Nephron (organoid): ENCODE measurements around the gene ISX.

Experiments
- H3K27ac Mint-ChIP-seq, 3 experiments: 2 replicates each; pipeline ENCODE4 v1.8.0; 2020; ENCODE audit warnings: mixed read lengths in 3 of 3, mild to moderate bottlenecking in 2 of 3, moderate library complexity in 1 of 3
- H3K27me3 Mint-ChIP-seq: 2 replicates; pipeline ENCODE4 v1.8.0; 2021; ENCODE audit warnings: low read depth, mild to moderate bottlenecking, moderate library complexity, mixed read lengths
- H3K36me3 Mint-ChIP-seq: 2 replicates; pipeline ENCODE4 v1.8.0; 2020; ENCODE audit warnings: low read depth, mixed read lengths
- H3K4me1 Mint-ChIP-seq: 2 replicates; pipeline ENCODE4 v1.8.0; 2020; ENCODE audit warnings: mixed read lengths
- H3K4me3 Mint-ChIP-seq, 3 experiments: 2 replicates each; pipeline ENCODE4 v1.8.0; 2020; ENCODE audit warnings: mild to moderate bottlenecking in 3 of 3, mixed read lengths in 3 of 3, moderate library complexity in 2 of 3
- H3K9me3 Mint-ChIP-seq: 2 replicates; pipeline ENCODE4 v1.8.0; 2020; ENCODE audit warnings: mixed read lengths
- TF ChIP-seq, protein P1 (sequence below), 3 experiments: fragments of 200-600 bp; sonication (generic); IDR thresholded peaks; one replicate each; pipeline ENCODE4 v1.5.0; 2021; ENCODE audit warnings: antibody characterized with exemption in 3 of 3; ENCODE audit not compliant: unreplicated experiment in 3 of 3

ISX gene

DNA sequence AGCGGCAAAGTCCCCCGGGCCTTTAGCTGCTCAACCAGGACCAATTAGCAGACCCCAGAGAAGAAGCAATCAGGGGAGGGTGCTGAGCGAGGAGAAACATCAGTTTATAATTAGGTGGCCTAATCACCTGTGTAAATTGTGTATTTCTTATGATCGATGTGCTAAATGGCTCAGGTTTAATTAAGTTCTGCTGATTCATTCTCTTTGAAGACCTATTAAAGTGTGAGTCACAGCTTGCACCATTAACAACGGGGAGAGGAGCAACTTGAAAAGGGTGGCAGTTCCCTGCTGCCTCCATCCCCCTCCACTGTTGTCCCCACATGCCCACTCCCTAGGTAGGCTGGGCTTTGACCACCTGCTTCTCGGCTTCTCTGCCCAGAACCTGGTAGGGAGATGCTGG is 10.7 kb downstream of the ISX start:
- no peaks in the 10 kb centered on the region for H3K9me3 Mint-ChIP-seq
- no peak overlapping the region for H3K4me3 Mint-ChIP-seq
- H3K36me3 Mint-ChIP-seq: no peaks in the 10 kb centered on the region
- H3K4me1 Mint-ChIP-seq: no peaks in the 10 kb centered on the region
- peaks cover 16% of the 10 kb centered on the region for H3K27me3 Mint-ChIP-seq
- H3K27ac Mint-ChIP-seq: no peak overlapping the region
- TF ChIP-seq, protein P1, sequence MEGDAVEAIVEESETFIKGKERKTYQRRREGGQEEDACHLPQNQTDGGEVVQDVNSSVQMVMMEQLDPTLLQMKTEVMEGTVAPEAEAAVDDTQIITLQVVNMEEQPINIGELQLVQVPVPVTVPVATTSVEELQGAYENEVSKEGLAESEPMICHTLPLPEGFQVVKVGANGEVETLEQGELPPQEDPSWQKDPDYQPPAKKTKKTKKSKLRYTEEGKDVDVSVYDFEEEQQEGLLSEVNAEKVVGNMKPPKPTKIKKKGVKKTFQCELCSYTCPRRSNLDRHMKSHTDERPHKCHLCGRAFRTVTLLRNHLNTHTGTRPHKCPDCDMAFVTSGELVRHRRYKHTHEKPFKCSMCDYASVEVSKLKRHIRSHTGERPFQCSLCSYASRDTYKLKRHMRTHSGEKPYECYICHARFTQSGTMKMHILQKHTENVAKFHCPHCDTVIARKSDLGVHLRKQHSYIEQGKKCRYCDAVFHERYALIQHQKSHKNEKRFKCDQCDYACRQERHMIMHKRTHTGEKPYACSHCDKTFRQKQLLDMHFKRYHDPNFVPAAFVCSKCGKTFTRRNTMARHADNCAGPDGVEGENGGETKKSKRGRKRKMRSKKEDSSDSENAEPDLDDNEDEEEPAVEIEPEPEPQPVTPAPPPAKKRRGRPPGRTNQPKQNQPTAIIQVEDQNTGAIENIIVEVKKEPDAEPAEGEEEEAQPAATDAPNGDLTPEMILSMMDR (IDR thresholded peaks at IDR 0.05; ENCODE audit: unreplicated experiment in 3 of 3): no peak

GRCh38 chr22:35085621-35086020 is 19.7 kb downstream of the ISX start:
- H3K36me3 Mint-ChIP-seq: no peaks in the 10 kb centered on the region
- peaks cover 25% of the 10 kb centered on the region for H3K27me3 Mint-ChIP-seq
- no peak overlapping the region for H3K4me3 Mint-ChIP-seq
- TF ChIP-seq, protein P1 (IDR thresholded peaks at IDR 0.05; ENCODE audit: unreplicated experiment in 3 of 3): no peak
- no peaks in the 10 kb centered on the region for H3K4me1 Mint-ChIP-seq
- no peak overlapping the region for H3K27ac Mint-ChIP-seq
- H3K9me3 Mint-ChIP-seq: no peaks in the 10 kb centered on the region

- Mint-ChIP-seq H3K9me3 (no peaks in the 10 kb centered on the region), H3K27me3 (peaks cover 30% of the 10 kb centered on the region), H3K36me3 (no peaks in the 10 kb centered on the region), H3K4me3 (no peak overlapping the region), H3K4me1 (no peaks in the 10 kb centered on the region), H3K27ac (no peak overlapping the region)
- TF ChIP-seq, protein P1 (IDR thresholded peaks at IDR 0.05; ENCODE audit: unreplicated experiment in 3 of 3): no peak
Observed at GRCh38 chr22:35089139-35089538, 23.2 kb downstream of the ISX start.

GRCh38 chr22:35092406-35092805 is 26.4 kb downstream of the ISX start:
- TF ChIP-seq, protein P1 (IDR thresholded peaks at IDR 0.05; ENCODE audit: unreplicated experiment in 3 of 3): no peak
- Mint-ChIP-seq H3K9me3 (no peaks in the 10 kb centered on the region), H3K27ac (no peak overlapping the region)

GRCh38 chr22:35098921-35099320 is 33.0 kb downstream of the ISX start:
- TF ChIP-seq, protein P1 (IDR thresholded peaks at IDR 0.05; ENCODE audit: unreplicated experiment in 3 of 3): no peak

More at GRCh38 chr22:35092406-35092805, 26.4 kb downstream of the ISX start:
- H3K4me3 Mint-ChIP-seq: no peak overlapping the region
- H3K36me3 Mint-ChIP-seq: no peaks in the 10 kb centered on the region
- H3K4me1 Mint-ChIP-seq: no peaks in the 10 kb centered on the region
- H3K27me3 Mint-ChIP-seq: peaks cover 23% of the 10 kb centered on the region

DNA sequence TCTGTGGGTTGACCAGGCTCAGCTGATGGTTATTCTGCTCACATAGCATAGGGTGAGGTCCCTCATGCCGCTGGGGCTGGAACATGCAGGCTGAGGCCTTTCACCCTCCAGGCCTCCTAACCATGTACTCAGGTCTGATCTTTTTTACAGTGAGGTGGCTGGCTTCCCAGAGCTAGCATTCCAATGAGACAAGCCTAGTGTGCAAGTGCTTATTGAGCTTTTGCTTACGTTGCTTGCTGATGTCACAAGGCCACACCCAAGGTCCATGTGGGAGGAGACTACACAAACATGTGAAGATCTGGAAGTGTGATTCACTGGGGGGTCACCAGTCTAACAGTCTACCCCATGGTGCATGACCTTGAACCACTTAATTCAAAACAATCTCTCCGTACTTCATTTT is 33.9 kb downstream of the ISX start:
- TF ChIP-seq, protein P1 (IDR thresholded peaks at IDR 0.05; ENCODE audit: unreplicated experiment in 3 of 3): no peak
- Mint-ChIP-seq H3K27ac (no peak overlapping the region), H3K4me1 (no peaks in the 10 kb centered on the region), H3K4me3 (no peak overlapping the region), H3K36me3 (no peaks in the 10 kb centered on the region), H3K9me3 (no peaks in the 10 kb centered on the region), H3K27me3 (peaks cover 13% of the 10 kb centered on the region)

More at GRCh38 chr22:35098921-35099320, 33.0 kb downstream of the ISX start:
- no peaks in the 10 kb centered on the region for H3K4me1 Mint-ChIP-seq
- no peak overlapping the region for H3K27ac Mint-ChIP-seq
- H3K36me3 Mint-ChIP-seq: no peaks in the 10 kb centered on the region
- peaks cover 13% of the 10 kb centered on the region for H3K27me3 Mint-ChIP-seq
- no peak overlapping the region for H3K4me3 Mint-ChIP-seq
- no peaks in the 10 kb centered on the region for H3K9me3 Mint-ChIP-seq
